NT2/D1 (cell line): ENCODE results near the gene CLEC11A.
"Not testable (repeated sequence)": the region's sequence is repeated elsewhere in the genome, so short reads cannot be mapped to it uniquely, and the experiment has no call there.

ENCODE experiments used
- DNase-seq: peaks from one replicate; pipeline ENCODE4 v3.0.0-alpha.2; 2011; ENCODE audit warnings: low read depth, low spot score
- H3K27me3 ChIP-seq: 2 replicates; pipeline ENCODE4 v1.6.0; 2011; ENCODE audit warnings: mild to moderate bottlenecking; ENCODE audit not compliant: insufficient read length, insufficient read depth
- H3K36me3 ChIP-seq: 2 replicates; pipeline ENCODE4 v1.6.1; 2011; ENCODE audit warnings: mild to moderate bottlenecking, low read length, mixed read lengths; ENCODE audit not compliant: insufficient read depth, insufficient read length
- H3K4me1 ChIP-seq: 2 replicates; pipeline ENCODE4 v1.5.1; 2011; ENCODE audit not compliant: insufficient read depth, insufficient read length
- H3K4me3 ChIP-seq: 2 replicates; pipeline ENCODE4 v1.5.1; 2011; ENCODE audit warnings: low read depth; ENCODE audit not compliant: insufficient read length
- H3K9ac ChIP-seq: 2 replicates; pipeline ENCODE4 v1.6.0; 2011; ENCODE audit warnings: low read depth; ENCODE audit not compliant: insufficient read length
- H3K9me3 ChIP-seq: 2 replicates; pipeline ENCODE4 v1.5.1; 2011; ENCODE audit warnings: mild to moderate bottlenecking, low read length; ENCODE audit not compliant: insufficient read depth
- SUZ12 ChIP-seq: IDR thresholded peaks from 2 replicates; pipeline ENCODE4 v1.6.1; 2011; ENCODE audit not compliant: insufficient read length, insufficient read depth; ENCODE audit errors: extremely low read depth
- YY1 ChIP-seq: IDR thresholded peaks from 2 replicates; pipeline ENCODE4 v1.6.1; 2011; ENCODE audit not compliant: insufficient read length, insufficient read depth
- ZNF274 ChIP-seq: IDR thresholded peaks from 2 replicates; pipeline ENCODE4 v1.6.1; 2011; ENCODE audit warnings: mild to moderate bottlenecking, low read depth, low read length

CLEC11A gene

DNA sequence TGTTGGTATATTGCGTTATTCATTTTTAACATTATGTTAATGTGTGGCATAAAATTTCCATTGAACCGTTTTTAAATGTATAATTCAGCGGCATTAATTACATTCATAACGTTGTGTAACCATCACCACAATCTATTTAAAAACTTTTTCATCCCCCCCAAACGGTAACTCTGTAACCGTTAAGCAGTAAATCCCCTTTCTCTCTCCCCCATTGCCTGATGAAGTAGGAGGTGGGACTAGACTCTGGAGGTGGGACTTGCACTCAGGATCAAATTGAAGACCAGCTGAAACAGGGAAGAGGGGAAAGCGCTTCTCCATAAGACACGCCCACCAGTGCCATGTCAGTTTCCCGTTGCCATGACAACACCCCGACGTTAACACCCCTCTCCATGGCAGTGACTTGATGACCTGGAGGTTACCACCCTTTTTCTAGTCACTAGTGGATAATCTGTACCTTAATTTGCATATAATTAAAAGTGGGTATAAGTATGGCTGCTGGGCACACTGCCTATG, 16.8 kb downstream of the CLEC11A start:
- TF ChIP-seq YY1 = no peak
- TF ChIP-seq ZNF274 = no peak
- no peak for TF ChIP-seq SUZ12
- no peak overlapping the region for H3K9ac ChIP-seq
- H3K4me1 ChIP-seq = no peaks in the 10 kb centered on the region
- no peaks in the 10 kb centered on the region for H3K36me3 ChIP-seq
- no peak for DNase-seq
- no peak overlapping the region for H3K4me3 ChIP-seq
- no peaks in the 10 kb centered on the region for H3K27me3 ChIP-seq
- H3K9me3 ChIP-seq = no peaks in the 10 kb centered on the region

DNA sequence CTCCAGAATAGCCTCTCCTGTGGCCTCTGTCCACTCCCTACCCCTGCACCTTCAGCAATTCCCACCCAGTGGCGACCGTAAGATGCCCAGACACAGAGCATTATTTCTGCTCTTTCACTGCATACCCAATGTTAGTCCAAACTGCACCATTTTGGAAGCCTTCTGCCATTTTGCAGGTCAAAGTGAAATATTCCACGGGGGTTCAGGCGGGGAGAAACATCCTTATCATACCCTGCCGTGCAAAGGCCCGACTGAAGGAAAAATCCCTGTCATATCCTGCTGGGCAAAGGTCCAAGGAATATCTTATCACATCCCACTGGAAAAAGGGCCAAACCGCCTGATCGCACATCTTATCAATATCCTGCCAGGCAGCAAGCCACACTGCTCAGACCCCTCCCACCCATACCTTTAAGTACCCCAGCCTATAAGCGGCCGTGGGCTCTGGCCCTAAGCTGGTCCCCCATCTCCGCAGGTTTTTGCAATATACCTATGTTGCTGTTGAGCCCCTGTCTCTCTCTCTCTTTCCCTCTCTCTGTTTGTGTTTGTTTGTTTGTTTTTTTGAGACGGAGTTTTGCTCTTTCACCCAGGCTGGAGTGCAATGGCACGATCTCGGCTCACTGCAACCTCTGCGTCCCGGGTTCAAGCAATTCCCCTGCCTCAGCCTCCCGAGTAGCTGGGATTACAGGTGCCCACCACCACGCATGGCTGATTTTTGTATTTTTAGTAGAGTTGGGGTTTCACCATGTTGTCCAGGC, 18.2 kb downstream of the CLEC11A start:
- Histone ChIP-seq H3K36me3 (no peaks in the 10 kb centered on the region), H3K27me3 (no peaks in the 10 kb centered on the region), H3K4me1 (no peaks in the 10 kb centered on the region), H3K4me3 (no peak overlapping the region), H3K9ac (no peak overlapping the region), H3K9me3 (no peaks in the 10 kb centered on the region)
- TF ChIP-seq SUZ12 (no peak), YY1 (no peak), ZNF274 (no peak)
- no peak for DNase-seq

DNA sequence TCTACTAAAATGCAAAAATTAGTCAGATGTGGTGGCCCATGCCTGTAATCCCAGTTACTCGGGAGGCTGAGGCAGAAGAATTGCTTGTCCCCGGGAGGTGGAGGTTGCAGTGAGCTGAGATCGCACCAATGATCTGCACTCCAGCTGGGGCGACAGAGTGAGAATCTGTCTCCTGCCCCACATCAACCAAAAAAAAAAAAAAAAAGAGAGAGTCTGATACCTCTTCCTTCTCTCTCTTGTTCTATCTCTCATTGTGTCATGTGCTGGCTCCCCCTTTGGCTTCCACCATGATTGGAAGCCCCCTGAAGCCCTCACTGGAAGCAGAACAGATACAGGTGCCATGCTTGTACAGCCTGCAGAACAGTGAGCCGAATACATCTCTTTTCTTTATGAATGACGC, 20.4 kb downstream of the CLEC11A start:
- no peak overlapping the region for H3K4me3 ChIP-seq
- no peaks in the 10 kb centered on the region for H3K27me3 ChIP-seq
- H3K4me1 ChIP-seq = no peaks in the 10 kb centered on the region
- H3K9me3 ChIP-seq = no peaks in the 10 kb centered on the region
- no peaks in the 10 kb centered on the region for H3K36me3 ChIP-seq
- no peak for DNase-seq
- no peak overlapping the region for H3K9ac ChIP-seq
- no peak for TF ChIP-seq YY1
- TF ChIP-seq ZNF274 = no peak
- TF ChIP-seq SUZ12 = no peak

DNA sequence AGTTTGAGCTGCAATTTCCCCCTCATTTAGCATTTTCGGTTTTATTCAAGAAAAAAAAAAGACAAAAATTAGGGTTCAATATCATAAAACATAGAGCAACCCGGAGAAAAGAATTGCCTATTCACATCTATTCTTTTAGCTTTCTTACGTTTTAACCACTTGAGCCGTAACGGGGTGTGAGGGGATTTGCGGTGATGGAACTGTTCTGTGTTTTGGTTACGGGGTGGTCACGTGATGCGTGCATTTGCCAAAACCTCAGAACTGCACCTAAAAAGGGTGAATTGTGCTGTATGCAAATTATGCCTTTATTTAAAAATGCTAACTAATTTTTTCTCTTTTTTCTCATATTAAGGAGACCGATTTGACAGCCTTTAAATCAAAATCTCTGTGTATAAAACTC, 22.1 kb downstream of the CLEC11A start:
- no peaks in the 10 kb centered on the region for H3K4me1 ChIP-seq
- TF ChIP-seq ZNF274 (no peak), YY1 (no peak), SUZ12 (no peak)
- no peak for DNase-seq
- no peak overlapping the region for H3K4me3 ChIP-seq
- no peaks in the 10 kb centered on the region for H3K27me3 ChIP-seq
- no peaks in the 10 kb centered on the region for H3K36me3 ChIP-seq
- no peak overlapping the region for H3K9ac ChIP-seq
- no peaks in the 10 kb centered on the region for H3K9me3 ChIP-seq

DNA sequence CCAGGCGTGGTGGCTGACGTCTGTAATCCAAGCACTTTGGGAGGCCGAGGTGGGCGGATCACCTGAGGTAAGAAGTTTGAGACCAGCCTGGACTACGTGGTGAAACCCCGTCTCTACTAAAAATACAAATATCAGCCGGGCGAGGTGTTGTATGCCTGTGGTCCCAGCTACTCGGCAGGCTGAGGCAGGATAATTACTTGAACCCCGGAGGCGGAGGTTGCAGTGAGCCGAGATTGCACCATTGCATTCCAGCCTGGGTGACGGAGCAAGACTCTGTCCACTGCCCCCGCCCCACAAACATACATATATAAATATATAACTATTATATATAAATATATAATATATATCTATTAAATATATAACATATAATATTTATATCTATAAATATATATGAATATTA, 24.0 kb downstream of the CLEC11A start:
- H3K4me3 ChIP-seq, H3K9me3 ChIP-seq, H3K27me3 ChIP-seq, H3K36me3 ChIP-seq, DNase-seq, H3K4me1 ChIP-seq, H3K9ac ChIP-seq: not testable (repeated sequence)

DNA sequence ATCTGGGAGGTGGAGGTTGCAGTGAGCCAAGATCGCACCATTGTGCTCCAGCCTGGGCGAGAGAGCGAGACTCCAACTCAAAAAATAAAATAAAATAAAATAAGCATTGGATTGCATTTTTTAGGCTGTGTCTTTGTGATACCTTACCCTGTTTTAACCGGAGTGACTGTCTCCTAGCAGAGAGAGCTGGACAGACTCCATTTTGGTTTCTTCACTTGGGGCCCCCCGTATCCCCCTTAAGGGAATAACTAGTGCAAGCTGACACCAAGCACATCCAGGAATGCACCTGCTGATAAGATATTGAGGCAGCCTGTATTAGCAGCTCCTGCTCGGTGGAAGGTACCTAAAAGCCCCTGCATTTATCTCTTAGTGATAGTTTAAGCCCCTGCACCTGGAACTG, 26.3 kb downstream of the CLEC11A start:
- DNase-seq = no peak
- Histone ChIP-seq H3K4me1 (no peaks in the 10 kb centered on the region), H3K27me3 (no peaks in the 10 kb centered on the region), H3K9ac (no peak overlapping the region), H3K4me3 (no peak overlapping the region), H3K36me3 (no peaks in the 10 kb centered on the region), H3K9me3 (no peaks in the 10 kb centered on the region)
- no peak for TF ChIP-seq ZNF274
- no peak for TF ChIP-seq YY1
- TF ChIP-seq SUZ12 = no peak

DNA sequence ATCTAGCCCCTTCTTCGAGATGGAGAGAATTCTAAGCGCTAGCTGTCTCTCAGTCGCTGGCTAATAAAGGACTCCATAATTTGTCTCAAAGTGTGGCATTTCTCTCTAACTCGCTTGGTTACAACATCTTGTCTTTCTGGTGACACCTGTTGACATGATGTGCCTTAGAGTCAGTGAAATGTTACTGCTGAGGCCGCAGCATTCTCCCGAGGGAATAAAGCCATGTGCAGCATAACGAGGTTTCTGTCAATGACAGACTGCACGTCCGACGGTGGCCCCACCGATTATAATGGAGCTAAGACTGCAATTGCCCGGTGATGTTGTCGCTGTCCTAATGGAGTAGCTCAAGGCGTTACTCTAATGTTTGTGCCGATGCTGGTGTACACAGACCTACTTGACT, 26.8 kb downstream of the CLEC11A start:
- H3K4me1 ChIP-seq = no peaks in the 10 kb centered on the region
- no peaks in the 10 kb centered on the region for H3K36me3 ChIP-seq
- no peaks in the 10 kb centered on the region for H3K9me3 ChIP-seq
- no peak overlapping the region for H3K4me3 ChIP-seq
- DNase-seq = no peak
- no peak overlapping the region for H3K9ac ChIP-seq
- TF ChIP-seq SUZ12 (no peak), YY1 (no peak), ZNF274 (no peak)
- no peaks in the 10 kb centered on the region for H3K27me3 ChIP-seq
